GM12874 (cell line): ENCODE measurements around the gene MGAT1.

Experiments used
- TF ChIP-seq, protein P1 (sequence below): IDR thresholded peaks from 2 replicates; pipeline ENCODE4 v1.5.1; 2011; ENCODE audit warnings: low read depth, mild to moderate bottlenecking, control low read depth, low read length, moderate library complexity; ENCODE audit not compliant: insufficient read depth

MGAT1 gene

GRCh38 chr5:180802325-180803180, at the start of gene MGAT1:
Gene MGAT1 (minus strand): TSS chr5:180802806. CDS start chr5:180792971, 9,835 bp downstream.
- TF ChIP-seq, protein P1, sequence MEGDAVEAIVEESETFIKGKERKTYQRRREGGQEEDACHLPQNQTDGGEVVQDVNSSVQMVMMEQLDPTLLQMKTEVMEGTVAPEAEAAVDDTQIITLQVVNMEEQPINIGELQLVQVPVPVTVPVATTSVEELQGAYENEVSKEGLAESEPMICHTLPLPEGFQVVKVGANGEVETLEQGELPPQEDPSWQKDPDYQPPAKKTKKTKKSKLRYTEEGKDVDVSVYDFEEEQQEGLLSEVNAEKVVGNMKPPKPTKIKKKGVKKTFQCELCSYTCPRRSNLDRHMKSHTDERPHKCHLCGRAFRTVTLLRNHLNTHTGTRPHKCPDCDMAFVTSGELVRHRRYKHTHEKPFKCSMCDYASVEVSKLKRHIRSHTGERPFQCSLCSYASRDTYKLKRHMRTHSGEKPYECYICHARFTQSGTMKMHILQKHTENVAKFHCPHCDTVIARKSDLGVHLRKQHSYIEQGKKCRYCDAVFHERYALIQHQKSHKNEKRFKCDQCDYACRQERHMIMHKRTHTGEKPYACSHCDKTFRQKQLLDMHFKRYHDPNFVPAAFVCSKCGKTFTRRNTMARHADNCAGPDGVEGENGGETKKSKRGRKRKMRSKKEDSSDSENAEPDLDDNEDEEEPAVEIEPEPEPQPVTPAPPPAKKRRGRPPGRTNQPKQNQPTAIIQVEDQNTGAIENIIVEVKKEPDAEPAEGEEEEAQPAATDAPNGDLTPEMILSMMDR: no peak

- TF ChIP-seq, protein P1: no peak
Observed at GRCh38 chr5:180850434-180851078, 48.0 kb upstream of the MGAT1 start.

DNA sequence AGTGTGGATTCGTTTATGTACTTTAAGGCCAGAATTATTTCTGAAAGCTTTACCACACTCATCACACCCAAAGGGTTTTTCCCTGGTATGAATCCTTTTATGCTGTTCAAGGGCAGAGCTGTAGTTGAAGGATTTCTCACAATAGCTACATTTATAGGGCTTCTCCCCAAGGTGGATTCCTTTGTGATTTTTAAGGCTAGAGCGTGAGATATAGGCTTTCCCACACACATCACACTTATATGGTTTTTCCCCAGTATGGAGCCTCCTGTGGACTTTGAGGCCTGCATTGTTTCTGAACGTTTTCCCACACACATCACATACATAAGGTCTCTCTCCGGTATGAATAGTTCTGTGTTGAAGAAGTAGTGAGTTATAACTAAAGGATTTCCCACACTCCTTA, 47.2 kb upstream of the MGAT1 start:
- TF ChIP-seq, protein P1: no peak

GRCh38 chr5:180848878-180849277, 46.3 kb upstream of the MGAT1 start:
- TF ChIP-seq, protein P1: no peak

GRCh38 chr5:180848265-180848664, 45.7 kb upstream of the MGAT1 start:
- TF ChIP-seq, protein P1: no peak

GRCh38 chr5:180847026-180847425, 44.4 kb upstream of the MGAT1 start:
- TF ChIP-seq, protein P1: no peak

DNA sequence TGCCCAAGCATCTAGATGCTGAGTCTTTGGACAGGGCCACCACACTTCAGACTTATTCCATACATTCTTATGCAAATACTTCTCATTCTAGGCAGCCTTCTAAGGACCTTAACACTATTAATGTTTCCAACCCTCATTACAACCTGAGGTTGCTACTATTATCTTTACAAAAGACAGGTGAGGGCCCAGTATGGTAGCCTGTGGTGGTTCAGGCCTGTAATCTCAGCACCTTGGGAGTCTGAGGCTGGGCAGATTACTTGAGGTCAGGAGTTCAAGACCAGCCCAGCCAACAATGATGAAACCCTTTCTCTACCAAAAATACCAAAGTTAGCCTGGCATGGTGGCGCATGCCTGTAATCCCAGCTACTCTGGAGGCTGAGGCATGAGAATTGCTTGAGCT, 42.3 kb upstream of the MGAT1 start:
- TF ChIP-seq, protein P1: no peak
